HFF-Myc (cell line): ENCODE measurements around the gene SPAG16.
"Not testable (repeated sequence)": the region's sequence is repeated elsewhere in the genome, so short reads cannot be mapped to it uniquely, and the experiment has no call there.

Experiments
- DNase-seq: peaks from one replicate; pipeline ENCODE4 v3.0.0-alpha.2; 2011; ENCODE audit warnings: low read depth; ENCODE audit errors: extremely low read depth
- H3K4me3 ChIP-seq: replicated peaks from 2 replicates; pipeline ENCODE4 v1.5.1; 2011; ENCODE audit warnings: low read depth, mild to moderate bottlenecking, control low read depth, low read length
- CTCF ChIP-seq: IDR thresholded peaks from 2 replicates; pipeline ENCODE4 v1.5.1; 2012; ENCODE audit warnings: mild to moderate bottlenecking, low read depth, low read length, control low read depth; ENCODE audit errors: missing control alignments

The SPAG16 gene

GRCh38 chr2:214052235-214052634 is 768.0 kb downstream of the SPAG16 start:
- H3K4me3 ChIP-seq = no peak overlapping the region
- DNase-seq = no peak
- TF ChIP-seq CTCF = no peak

- DNase-seq = no peak
- no peak overlapping the region for H3K4me3 ChIP-seq
- TF ChIP-seq CTCF = no peak
Measured at GRCh38 chr2:214057986-214058385, 773.7 kb downstream of the SPAG16 start.

GRCh38 chr2:214062279-214062678 is 778.0 kb downstream of the SPAG16 start:
- not testable (repeated sequence) for H3K4me3 ChIP-seq, DNase-seq

- no peak for TF ChIP-seq CTCF
- no peak overlapping the region for H3K4me3 ChIP-seq
Measured at GRCh38 chr2:214064471-214064870, 780.2 kb downstream of the SPAG16 start.

GRCh38 chr2:214066862-214067261 is 782.6 kb downstream of the SPAG16 start:
- DNase-seq = no peak
- no peak overlapping the region for H3K4me3 ChIP-seq
- no peak for TF ChIP-seq CTCF

More at GRCh38 chr2:214064471-214064870, 780.2 kb downstream of the SPAG16 start:
- no peak for DNase-seq

- peak; percentile 88 for DNase-seq
- 0 out of 2 replicates have a peak overlapping the region, but pooled peaks have one; percentile 5 for H3K4me3 ChIP-seq
- no peak for TF ChIP-seq CTCF
Measured at GRCh38 chr2:214069254-214069653, 785.0 kb downstream of the SPAG16 start.

GRCh38 chr2:214075456-214075855 is 791.2 kb downstream of the SPAG16 start:
- TF ChIP-seq CTCF = no peak
- no peak for DNase-seq
- H3K4me3 ChIP-seq = no peak overlapping the region

GRCh38 chr2:214076527-214076926 is 792.3 kb downstream of the SPAG16 start:
- DNase-seq = peak; percentile 56
- TF ChIP-seq CTCF = no peak
- H3K4me3 ChIP-seq = no peak overlapping the region
